ENCODE data around the gene CFAP161. TPM values are rescaled to one million over a fixed set of nuclear protein-coding genes. Genes with fewer than 3 reads are reported as not detected.
A peak's percentile ranks its signal among the peaks of the same experiment; 100 is the strongest.

CFAP161 gene
- total RNA-seq, 2 experiments from 2014 or later = not detected

GRCh38 chr15:81161851-81162250 lies 27.8 kb downstream of the CFAP161 start:
- Mint-ChIP-seq H3K27me3 (ENCODE audit: low read depth) (no peaks in the 10 kb centered on the region), H3K9me3 (no peaks in the 10 kb centered on the region), H3K27ac (no peak overlapping the region), H3K36me3 (ENCODE audit: low read depth) (no peaks in the 10 kb centered on the region), H3K4me1 (ENCODE audit: low read depth) (peaks cover 22% of the 10 kb centered on the region), H3K4me3 (no peak overlapping the region)
- intact Hi-C loops (cut with micrococcal nuclease) = no loop called here
- CTCF ChIA-PET = interaction anchor here (0.7 to 6.7 kb wide), 2 partner anchors 104 to 205 kb away, joined by 3 to 51 read pairs; no protein-coding TSS in a partner anchor
- DNase-seq = peak; percentile 21

DNA sequence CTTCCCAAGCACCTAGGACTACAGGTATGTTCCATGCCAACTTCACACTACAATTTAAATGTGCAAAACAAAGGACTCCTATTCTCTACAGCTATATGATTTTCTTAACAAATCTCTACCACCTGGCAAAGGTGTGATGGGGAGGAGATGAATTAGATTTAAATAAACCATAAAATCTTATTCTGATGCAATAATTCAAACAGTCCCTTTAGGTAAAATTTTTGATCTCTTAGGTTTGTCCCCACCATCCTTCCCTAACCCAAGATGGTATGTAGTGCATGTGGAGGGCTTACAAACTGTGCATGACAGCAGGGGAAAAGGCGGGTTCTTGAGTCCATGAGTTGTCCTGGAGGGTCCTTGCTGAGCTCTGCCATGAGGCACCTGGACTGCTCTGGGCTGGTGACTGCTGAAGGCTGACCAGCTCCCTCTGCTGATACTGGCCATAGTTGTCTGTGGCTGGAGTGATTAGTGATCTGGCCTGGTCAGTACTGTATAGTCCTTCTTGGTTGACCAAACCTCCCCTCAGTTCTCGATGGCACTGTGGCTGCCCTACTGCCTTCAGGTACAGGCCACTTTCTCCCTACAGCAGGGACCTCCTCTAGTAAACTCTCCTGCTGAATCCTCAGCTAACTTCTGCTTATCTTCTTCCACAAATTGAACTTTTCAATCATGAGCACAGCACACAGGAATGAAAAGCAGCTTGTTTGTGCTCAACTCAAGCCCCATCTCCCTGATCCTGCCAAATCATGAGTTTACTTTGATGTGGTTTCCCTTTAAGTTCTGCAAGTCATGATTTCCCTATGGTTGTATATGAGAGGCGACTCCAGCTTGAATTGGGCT lies 30.1 kb downstream of the CFAP161 start:
- Mint-ChIP-seq H3K9me3 (no peaks in the 10 kb centered on the region), H3K4me1 (ENCODE audit: low read depth) (peaks cover 32% of the 10 kb centered on the region), H3K27me3 (ENCODE audit: low read depth) (no peaks in the 10 kb centered on the region), H3K4me3 (no peak overlapping the region), H3K27ac (no peak overlapping the region), H3K36me3 (ENCODE audit: low read depth) (no peaks in the 10 kb centered on the region)
- CTCF ChIA-PET = interaction anchor here (1.7 to 6.7 kb wide), 2 partner anchors 9 to 102 kb away, joined by 11 to 51 read pairs; no protein-coding TSS in a partner anchor
- intact Hi-C loops (cut with micrococcal nuclease) = no loop called here
- no peak for DNase-seq

- H3K4me3 Mint-ChIP-seq = no peak overlapping the region
- no peak for DNase-seq
- no peaks in the 10 kb centered on the region for H3K9me3 Mint-ChIP-seq
- no peaks in the 10 kb centered on the region for H3K36me3 Mint-ChIP-seq (ENCODE audit: low read depth)
- CTCF ChIA-PET = interaction anchor here (0.7 to 6.7 kb wide), 3 partner anchors 10 to 101 kb away, joined by 3 to 51 read pairs (median 11); no protein-coding TSS in a partner anchor
- H3K4me1 Mint-ChIP-seq (ENCODE audit: low read depth) = peaks cover 32% of the 10 kb centered on the region
- intact Hi-C loops (cut with micrococcal nuclease) = no loop called here
- no peaks in the 10 kb centered on the region for H3K27me3 Mint-ChIP-seq (ENCODE audit: low read depth)
- no peak overlapping the region for H3K27ac Mint-ChIP-seq
These were observed 31.5 kb downstream of the CFAP161 start for GRCh38 chr15:81165535-81165934.

GRCh38 chr15:81166636-81167305 lies 32.7 kb downstream of the CFAP161 start:
- H3K4me3 Mint-ChIP-seq = no peak overlapping the region
- H3K27ac Mint-ChIP-seq = no peak overlapping the region
- H3K36me3 Mint-ChIP-seq (ENCODE audit: low read depth) = no peaks in the 10 kb centered on the region
- CTCF ChIA-PET = interaction anchor here (1.2 kb wide), 1 partner anchor 99 kb away, joined by 8 read pairs; no protein-coding TSS in a partner anchor
- no peaks in the 10 kb centered on the region for H3K9me3 Mint-ChIP-seq
- DNase-seq = no peak
- intact Hi-C loops (cut with micrococcal nuclease) = no loop called here
- H3K27me3 Mint-ChIP-seq (ENCODE audit: low read depth) = peaks cover 3% of the 10 kb centered on the region
- peaks cover 20% of the 10 kb centered on the region for H3K4me1 Mint-ChIP-seq (ENCODE audit: low read depth)

DNA sequence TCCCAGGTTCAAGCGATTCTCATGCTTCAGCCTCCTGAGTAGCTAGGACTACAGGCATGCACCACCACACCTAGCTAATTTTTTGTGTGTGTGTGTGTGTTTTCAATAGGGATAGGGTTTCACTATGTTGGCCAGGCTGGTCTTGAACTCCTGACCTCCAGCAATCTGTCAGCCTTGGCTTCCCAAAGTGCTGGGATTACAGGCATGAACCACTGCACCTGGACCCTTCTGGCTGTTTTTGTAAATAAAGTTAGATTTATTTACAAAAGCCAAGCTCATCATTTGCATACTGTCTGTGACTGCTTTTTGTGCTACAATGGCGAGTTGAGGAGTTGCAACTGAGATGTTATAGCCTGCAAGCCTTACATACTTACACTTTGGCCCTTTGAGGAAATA lies 34.1 kb downstream of the CFAP161 start:
- intact Hi-C loops (cut with micrococcal nuclease) = no loop called here
- CTCF ChIA-PET = no interaction called here

GRCh38 chr15:81168644-81169043 lies 34.6 kb downstream of the CFAP161 start:
- H3K4me3 Mint-ChIP-seq = no peak overlapping the region
- no peaks in the 10 kb centered on the region for H3K36me3 Mint-ChIP-seq (ENCODE audit: low read depth)
- intact Hi-C loops (cut with micrococcal nuclease) = no loop called here
- no peaks in the 10 kb centered on the region for H3K9me3 Mint-ChIP-seq
- H3K27me3 Mint-ChIP-seq (ENCODE audit: low read depth) = peaks cover 3% of the 10 kb centered on the region
- CTCF ChIA-PET = interaction anchor here (2.6 kb wide), 1 partner anchor 97 kb away, joined by 15 read pairs; no protein-coding TSS in a partner anchor
- DNase-seq = no peak
- peaks cover 13% of the 10 kb centered on the region for H3K4me1 Mint-ChIP-seq (ENCODE audit: low read depth)
- H3K27ac Mint-ChIP-seq = no peak overlapping the region

More for the DNA sequence above, 34.1 kb downstream of the CFAP161 start:
- Mint-ChIP-seq H3K27ac (no peak overlapping the region), H3K4me3 (no peak overlapping the region), H3K27me3 (ENCODE audit: low read depth) (peaks cover 3% of the 10 kb centered on the region), H3K36me3 (ENCODE audit: low read depth) (no peaks in the 10 kb centered on the region), H3K9me3 (no peaks in the 10 kb centered on the region), H3K4me1 (ENCODE audit: low read depth) (peaks cover 13% of the 10 kb centered on the region)
- DNase-seq = no peak

DNA sequence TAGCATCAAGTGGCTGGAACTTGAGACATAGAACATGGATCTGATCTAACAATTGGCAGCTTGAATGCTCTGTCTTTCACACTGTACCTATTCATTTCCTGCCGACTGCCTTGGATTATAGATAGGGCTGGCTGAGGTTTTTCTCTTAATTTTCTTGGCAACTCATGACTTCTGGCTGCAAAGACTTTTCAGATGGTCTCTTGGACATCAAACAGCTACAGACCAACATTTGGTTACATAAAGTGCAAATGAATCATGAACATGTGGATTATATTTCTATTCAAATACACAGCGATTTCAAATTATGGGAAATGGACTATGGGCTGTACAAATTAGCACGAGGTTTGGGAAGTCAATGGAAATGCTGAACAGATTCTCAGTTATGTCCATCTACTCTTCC lies 36.4 kb downstream of the CFAP161 start:
- Mint-ChIP-seq H3K27me3 (ENCODE audit: low read depth) (peaks cover 3% of the 10 kb centered on the region), H3K9me3 (no peaks in the 10 kb centered on the region), H3K36me3 (ENCODE audit: low read depth) (no peaks in the 10 kb centered on the region), H3K27ac (no peak overlapping the region), H3K4me3 (no peak overlapping the region), H3K4me1 (ENCODE audit: low read depth) (peaks cover 10% of the 10 kb centered on the region)
- DNase-seq = no peak
- intact Hi-C loops (cut with micrococcal nuclease) = no loop called here
- CTCF ChIA-PET = interaction anchor here (1.0 to 2.6 kb wide), 2 partner anchors 96 to 105 kb away, joined by 3 to 15 read pairs; no protein-coding TSS in a partner anchor

DNA sequence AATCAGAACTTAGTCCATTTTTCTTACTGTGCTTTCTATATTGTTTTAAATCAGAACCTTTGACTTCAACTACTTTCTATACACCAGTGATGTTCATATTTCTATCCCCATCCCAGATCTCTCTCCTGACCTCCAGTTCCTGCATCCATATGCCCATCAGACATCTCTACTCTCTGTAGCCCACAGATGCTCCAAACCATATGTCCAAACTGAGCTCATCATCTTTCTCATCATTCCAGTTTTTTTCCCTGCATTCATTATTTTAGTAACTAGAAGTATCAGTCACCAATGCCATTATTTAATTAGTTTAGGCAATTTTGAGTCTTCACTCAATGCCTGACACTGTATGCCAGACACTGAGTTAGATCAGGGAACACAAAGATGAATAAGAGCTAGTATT lies 37.2 kb downstream of the CFAP161 start:
- Mint-ChIP-seq H3K27ac (no peak overlapping the region), H3K4me1 (ENCODE audit: low read depth) (peaks cover 10% of the 10 kb centered on the region), H3K9me3 (no peaks in the 10 kb centered on the region), H3K36me3 (ENCODE audit: low read depth) (no peaks in the 10 kb centered on the region), H3K27me3 (ENCODE audit: low read depth) (peaks cover 3% of the 10 kb centered on the region), H3K4me3 (no peak overlapping the region)
- intact Hi-C loops (cut with micrococcal nuclease) = no loop called here
- CTCF ChIA-PET = no interaction called here
- DNase-seq = no peak

- Mint-ChIP-seq H3K9me3 (no peaks in the 10 kb centered on the region), H3K27me3 (ENCODE audit: low read depth) (peaks cover 3% of the 10 kb centered on the region), H3K36me3 (ENCODE audit: low read depth) (no peaks in the 10 kb centered on the region), H3K4me3 (no peak overlapping the region), H3K4me1 (ENCODE audit: low read depth) (no peaks in the 10 kb centered on the region), H3K27ac (no peak overlapping the region)
- no peak for DNase-seq
- CTCF ChIA-PET = interaction anchor here (1.5 to 3.0 kb wide), 2 partner anchors 19 to 92 kb away, joined by 3 to 16 read pairs; no protein-coding TSS in a partner anchor
- intact Hi-C loops (cut with micrococcal nuclease) = no loop called here
These were observed 40.2 kb downstream of the CFAP161 start for GRCh38 chr15:81174125-81174791.

GRCh38 chr15:81174792-81175327 lies 40.8 kb downstream of the CFAP161 start:
- DNase-seq = no peak
- no peak overlapping the region for H3K4me3 Mint-ChIP-seq
- H3K36me3 Mint-ChIP-seq (ENCODE audit: low read depth) = no peaks in the 10 kb centered on the region
- peaks cover 3% of the 10 kb centered on the region for H3K27me3 Mint-ChIP-seq (ENCODE audit: low read depth)
- CTCF ChIA-PET = interaction anchor here (1.5 to 3.0 kb wide), 2 partner anchors 19 to 91 kb away, joined by 3 to 16 read pairs; no protein-coding TSS in a partner anchor
- intact Hi-C loops (cut with micrococcal nuclease) = no loop called here
- no peaks in the 10 kb centered on the region for H3K9me3 Mint-ChIP-seq
- H3K27ac Mint-ChIP-seq = no peak overlapping the region
- no peaks in the 10 kb centered on the region for H3K4me1 Mint-ChIP-seq (ENCODE audit: low read depth)

GRCh38 chr15:81175496-81175895 lies 41.4 kb downstream of the CFAP161 start:
- H3K4me3 Mint-ChIP-seq = no peak overlapping the region

More at GRCh38 chr15:81175496-81175895, 41.4 kb downstream of the CFAP161 start:
- no peak for DNase-seq
- H3K27ac Mint-ChIP-seq = no peak overlapping the region
- intact Hi-C loops (cut with micrococcal nuclease) = no loop called here
- no peaks in the 10 kb centered on the region for H3K9me3 Mint-ChIP-seq
- H3K27me3 Mint-ChIP-seq (ENCODE audit: low read depth) = peaks cover 3% of the 10 kb centered on the region
- no peaks in the 10 kb centered on the region for H3K36me3 Mint-ChIP-seq (ENCODE audit: low read depth)
- CTCF ChIA-PET = interaction anchor here (1.5 kb wide), 1 partner anchor 20 kb away, joined by 3 read pairs; no protein-coding TSS in a partner anchor
- H3K4me1 Mint-ChIP-seq (ENCODE audit: low read depth) = no peaks in the 10 kb centered on the region

Data from activated naive CD4-positive, alpha-beta T cell treated with anti-CD3 and anti-CD28 coated beads for 36 hours (primary cell).